ENCODE results near the gene RNU2-1.
A peak's percentile ranks its signal among the peaks of the same experiment; 100 is the strongest.
"Not testable (repeated sequence)": the region's sequence is repeated elsewhere in the genome, so short reads cannot be mapped to it uniquely, and the experiment has no call there.

The RNU2-1 gene

GRCh38 chr17:43233877-43234276 is at the start of gene RNU2-1:
RNU2-1 (minus strand) TSS chr17:43233977.
- H3K27ac ChIP-seq, result not testable (repeated sequence)

GRCh38 chr17:43272914-43273313 is 39.1 kb upstream of the RNU2-1 start:
- not testable (repeated sequence) for H3K27ac ChIP-seq

GRCh38 chr17:43272483-43272882 is 38.7 kb upstream of the RNU2-1 start:
- H3K27ac ChIP-seq, result not testable (repeated sequence)

GRCh38 chr17:43270552-43271504 is 37.1 kb upstream of the RNU2-1 start:
- not testable (repeated sequence) for H3K27ac ChIP-seq

- H3K27ac ChIP-seq, result not testable (repeated sequence)
Measured at GRCh38 chr17:43246456-43246855, 12.7 kb upstream of the RNU2-1 start.

GRCh38 chr17:43240596-43241352 is 7.0 kb upstream of the RNU2-1 start:
- H3K27ac ChIP-seq, result not testable (repeated sequence)

- not testable (repeated sequence) for H3K27ac ChIP-seq
Measured at GRCh38 chr17:43239597-43239996, 5.8 kb upstream of the RNU2-1 start.

- H3K27ac ChIP-seq, result not testable (repeated sequence)
Measured at GRCh38 chr17:43233263-43233662, 514 bp downstream of the RNU2-1 start.

GRCh38 chr17:43232021-43232699 is 1.6 kb downstream of the RNU2-1 start:
- peak overlapping the region; percentile 73; the same call in 1 of the 2 replicates for H3K27ac ChIP-seq

GRCh38 chr17:43231205-43232020 is 2.4 kb downstream of the RNU2-1 start:
- peak overlapping the region; percentile 73 for H3K27ac ChIP-seq

GRCh38 chr17:43228020-43228782 is 5.6 kb downstream of the RNU2-1 start, which contains the start of gene CCDC200:
CCDC200 (minus strand) TSS chr17:43228623; CDS start chr17:43228554, 69 bp downstream.
- H3K27ac ChIP-seq, result not testable (repeated sequence)

- TF ChIP-seq CTCF (IDR thresholded peaks at IDR 0.05) (no peak), ZFX (IDR thresholded peaks at IDR 0.05; ENCODE audit: borderline replicate concordance) (no peak)
Measured at GRCh38 chr17:43226393-43226792, 7.4 kb downstream of the RNU2-1 start.

More at GRCh38 chr17:43226393-43226792, 7.4 kb downstream of the RNU2-1 start:
- H3K27ac ChIP-seq, result no peak overlapping the region
